AG20443 (cell line): ENCODE measurements around the gene ANGEL1.

Experiments
- DNase-seq: peaks from one replicate; pipeline ENCODE4 v3.0.0; 2012; ENCODE audit warnings: low spot score, mixed read lengths

The ANGEL1 gene

GRCh38 chr14:76812422-76813383, at the start of gene ANGEL1:
TSS of gene ANGEL1 (minus strand) at chr14:76812882. CDS start at chr14:76812827, 55 bp downstream.
- DNase-seq = peak; percentile 97

- no peak for DNase-seq
Observed at GRCh38 chr14:76861574-76862255, 49.0 kb upstream of the ANGEL1 start.

GRCh38 chr14:76856769-76857168, 44.1 kb upstream of the ANGEL1 start:
- DNase-seq = no peak

GRCh38 chr14:76855066-76855465, 42.4 kb upstream of the ANGEL1 start:
- DNase-seq = no peak

- DNase-seq = no peak
Observed at GRCh38 chr14:76848879-76849278, 36.2 kb upstream of the ANGEL1 start.

GRCh38 chr14:76846331-76847047, 33.8 kb upstream of the ANGEL1 start:
- no peak for DNase-seq

- DNase-seq = no peak
Observed at GRCh38 chr14:76844223-76844622, 31.5 kb upstream of the ANGEL1 start.

- DNase-seq = no peak
Observed at GRCh38 chr14:76842414-76842813, 29.7 kb upstream of the ANGEL1 start.

- no peak for DNase-seq
Observed at GRCh38 chr14:76837524-76837923, 24.8 kb upstream of the ANGEL1 start.

- DNase-seq = no peak
Observed at GRCh38 chr14:76836029-76836630, 23.4 kb upstream of the ANGEL1 start.

GRCh38 chr14:76834241-76834661, 21.6 kb upstream of the ANGEL1 start:
- DNase-seq = no peak

- DNase-seq = no peak
Observed at GRCh38 chr14:76833011-76833410, 20.3 kb upstream of the ANGEL1 start.

GRCh38 chr14:76832503-76832988, 19.9 kb upstream of the ANGEL1 start:
- DNase-seq = no peak

- DNase-seq = no peak
Observed at GRCh38 chr14:76830556-76830955, 17.9 kb upstream of the ANGEL1 start.

- no peak for DNase-seq
Observed at GRCh38 chr14:76829650-76830421, 17.2 kb upstream of the ANGEL1 start.

GRCh38 chr14:76829013-76829365, 16.3 kb upstream of the ANGEL1 start:
- no peak for DNase-seq

- DNase-seq = peak; percentile 59
Observed at GRCh38 chr14:76828339-76829012, 15.8 kb upstream of the ANGEL1 start.

GRCh38 chr14:76827696-76828296, 15.1 kb upstream of the ANGEL1 start:
- DNase-seq = peak; percentile 41

GRCh38 chr14:76826122-76826521, 13.4 kb upstream of the ANGEL1 start, which contains the start of gene LRRC74A:
TSS of gene LRRC74A (plus strand) at chr14:76826408. CDS start at chr14:76826698, 290 bp downstream.
- no peak for DNase-seq

GRCh38 chr14:76820700-76821099, 8.0 kb upstream of the ANGEL1 start:
- DNase-seq = no peak
